ENCODE measurements around the gene ACKR2. TPM values are rescaled to one million over a fixed set of nuclear protein-coding genes. Genes with fewer than 3 reads are reported as not detected.

Gene ACKR2
- total RNA-seq, 1 experiment from 2014 or later: 0.61 TPM

DNA sequence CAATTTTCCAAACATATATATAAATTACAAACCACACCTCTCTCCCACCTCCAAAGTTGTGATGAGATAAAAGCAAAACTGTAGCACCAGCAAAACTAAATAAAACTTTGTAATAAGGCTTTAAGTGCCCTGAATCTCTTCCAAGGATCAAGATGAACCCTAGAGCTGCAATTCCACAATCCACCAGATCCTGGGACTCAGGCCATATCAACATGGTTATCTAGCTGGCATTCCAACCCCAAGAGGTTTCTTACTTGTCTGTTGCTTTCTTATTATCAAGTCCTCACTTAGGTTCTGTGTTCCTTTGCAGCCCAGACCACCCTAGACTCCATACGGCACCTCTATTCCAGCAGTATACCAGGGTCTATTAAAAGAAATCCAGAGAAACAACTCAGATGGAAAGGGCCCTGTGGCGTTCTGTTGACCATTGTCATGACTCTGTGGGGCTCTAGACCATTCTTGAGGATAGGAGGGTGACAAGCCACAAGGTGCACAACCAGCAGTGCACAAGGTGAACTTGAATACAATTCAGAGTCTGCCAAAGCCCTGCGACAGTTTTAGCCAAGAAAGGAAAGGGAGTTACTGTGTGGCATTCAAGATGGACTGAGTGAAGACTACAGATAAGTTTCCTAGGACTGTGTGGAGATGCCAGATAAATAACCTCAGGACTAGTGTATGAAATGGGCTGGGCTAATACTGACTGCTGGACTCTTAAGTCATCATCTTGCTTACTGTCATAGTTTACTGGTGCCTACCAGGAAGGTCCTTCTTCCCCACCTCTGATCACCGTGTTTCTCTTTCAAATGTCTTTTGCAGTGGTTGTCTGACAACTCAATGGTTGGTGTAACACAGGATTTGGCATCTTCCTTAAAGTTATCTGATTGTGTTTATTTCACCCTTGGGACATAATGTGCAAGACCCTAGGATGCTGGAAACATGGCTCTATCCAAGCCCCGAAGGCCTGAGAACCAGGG is 27.2 kb downstream of the ACKR2 start:
- H3K4me1 Mint-ChIP-seq (ENCODE audit: insufficient read depth, unreplicated experiment): peaks cover 1% of the 10 kb centered on the region
- TF ChIP-seq, protein P1, sequence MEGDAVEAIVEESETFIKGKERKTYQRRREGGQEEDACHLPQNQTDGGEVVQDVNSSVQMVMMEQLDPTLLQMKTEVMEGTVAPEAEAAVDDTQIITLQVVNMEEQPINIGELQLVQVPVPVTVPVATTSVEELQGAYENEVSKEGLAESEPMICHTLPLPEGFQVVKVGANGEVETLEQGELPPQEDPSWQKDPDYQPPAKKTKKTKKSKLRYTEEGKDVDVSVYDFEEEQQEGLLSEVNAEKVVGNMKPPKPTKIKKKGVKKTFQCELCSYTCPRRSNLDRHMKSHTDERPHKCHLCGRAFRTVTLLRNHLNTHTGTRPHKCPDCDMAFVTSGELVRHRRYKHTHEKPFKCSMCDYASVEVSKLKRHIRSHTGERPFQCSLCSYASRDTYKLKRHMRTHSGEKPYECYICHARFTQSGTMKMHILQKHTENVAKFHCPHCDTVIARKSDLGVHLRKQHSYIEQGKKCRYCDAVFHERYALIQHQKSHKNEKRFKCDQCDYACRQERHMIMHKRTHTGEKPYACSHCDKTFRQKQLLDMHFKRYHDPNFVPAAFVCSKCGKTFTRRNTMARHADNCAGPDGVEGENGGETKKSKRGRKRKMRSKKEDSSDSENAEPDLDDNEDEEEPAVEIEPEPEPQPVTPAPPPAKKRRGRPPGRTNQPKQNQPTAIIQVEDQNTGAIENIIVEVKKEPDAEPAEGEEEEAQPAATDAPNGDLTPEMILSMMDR (IDR thresholded peaks at IDR 0.05; ENCODE audit: unreplicated experiment): no peak
- BruUV-seq (replicated peaks): no TSS peak
- no peak overlapping the region for H3K27ac Mint-ChIP-seq (ENCODE audit: low read depth, unreplicated experiment)
- H3K36me3 Mint-ChIP-seq (ENCODE audit: insufficient read depth, unreplicated experiment): no peaks in the 10 kb centered on the region
- CTCF ChIA-PET: interaction anchor here (0.6 to 1.2 kb wide), 2 partner anchors 91 to 270 kb away, joined by 3 to 4 read pairs; no protein-coding TSS in a partner anchor
- H3K9me3 Mint-ChIP-seq (ENCODE audit: unreplicated experiment): no peaks in the 10 kb centered on the region
- no peaks in the 10 kb centered on the region for H3K27me3 Mint-ChIP-seq (ENCODE audit: insufficient read depth, unreplicated experiment)
- POLR2A ChIA-PET: no interaction called here
- no peak overlapping the region for H3K4me3 Mint-ChIP-seq (ENCODE audit: unreplicated experiment)
- no peak for DNase-seq (ENCODE audit: unreplicated experiment)
- intact Hi-C loops (cut with micrococcal nuclease): loop anchor here (5.0 kb wide), 1 partner anchor 34 kb away; the partner anchor contains the start of gene HIGD1A

DNA sequence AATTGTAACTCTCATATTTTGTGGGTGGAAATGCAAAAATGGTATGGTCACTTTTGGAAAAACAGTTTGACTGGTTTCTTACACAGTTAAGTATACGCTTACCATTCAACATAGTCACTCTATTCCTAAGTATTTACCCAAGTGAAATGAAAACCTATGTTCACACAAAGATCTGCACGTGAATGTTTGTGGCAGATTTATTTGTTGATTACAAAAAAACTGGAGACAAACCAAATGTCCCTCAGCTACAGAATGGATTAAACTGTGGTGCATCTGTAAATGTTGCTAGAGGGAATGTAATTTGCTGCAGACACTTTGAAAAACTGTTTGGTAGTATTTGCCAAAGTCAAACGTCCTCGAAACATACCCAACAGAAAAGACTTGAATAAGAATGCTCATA is 29.3 kb downstream of the ACKR2 start:
- no peaks in the 10 kb centered on the region for H3K4me1 Mint-ChIP-seq (ENCODE audit: insufficient read depth, unreplicated experiment)
- CTCF ChIA-PET: interaction anchor here (0.6 to 2.7 kb wide), 10 partner anchors 9 to 1141 kb away, joined by 3 to 57 read pairs (median 6); no protein-coding TSS in a partner anchor
- H3K9me3 Mint-ChIP-seq (ENCODE audit: unreplicated experiment): no peaks in the 10 kb centered on the region
- DNase-seq (ENCODE audit: unreplicated experiment): no peak
- no peak overlapping the region for H3K4me3 Mint-ChIP-seq (ENCODE audit: unreplicated experiment)
- intact Hi-C loops (cut with micrococcal nuclease): loop anchor here (5.0 kb wide), 1 partner anchor 36 kb away; the partner anchor contains the start of gene HIGD1A
- H3K36me3 Mint-ChIP-seq (ENCODE audit: insufficient read depth, unreplicated experiment): no peaks in the 10 kb centered on the region
- POLR2A ChIA-PET: interaction anchor here (0.6 to 1.9 kb wide), 3 partner anchors 59 to 171 kb away, joined by 3 to 16 read pairs (median 3); no protein-coding TSS in a partner anchor
- H3K27me3 Mint-ChIP-seq (ENCODE audit: insufficient read depth, unreplicated experiment): no peaks in the 10 kb centered on the region
- BruUV-seq (replicated peaks): no TSS peak
- H3K27ac Mint-ChIP-seq (ENCODE audit: low read depth, unreplicated experiment): no peak overlapping the region
- TF ChIP-seq, protein P1 (IDR thresholded peaks at IDR 0.05; ENCODE audit: unreplicated experiment): no peak

DNA sequence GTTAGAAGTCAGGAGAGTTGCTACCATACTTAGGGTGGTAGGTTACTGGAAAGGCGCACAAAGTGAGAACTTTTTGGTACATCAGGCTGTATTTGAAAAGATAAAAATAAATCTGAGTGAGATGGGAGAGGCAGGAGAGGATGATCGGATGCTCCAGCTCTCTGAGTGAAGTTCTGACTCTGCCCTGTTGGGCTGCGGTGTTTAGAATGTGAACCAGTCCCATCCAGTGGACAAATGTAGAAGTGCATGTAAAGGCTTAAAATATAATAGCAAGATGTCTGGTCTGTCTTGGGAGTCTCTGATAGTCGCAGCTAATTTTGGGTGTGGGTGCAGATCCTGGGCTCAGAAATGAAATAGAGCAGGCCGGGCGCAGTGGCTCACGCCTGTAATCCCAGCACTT is 30.4 kb downstream of the ACKR2 start:
- DNase-seq (ENCODE audit: unreplicated experiment): peak; percentile 69
- BruUV-seq (replicated peaks): no TSS peak
- H3K27me3 Mint-ChIP-seq (ENCODE audit: insufficient read depth, unreplicated experiment): no peaks in the 10 kb centered on the region
- H3K9me3 Mint-ChIP-seq (ENCODE audit: unreplicated experiment): no peaks in the 10 kb centered on the region
- H3K27ac Mint-ChIP-seq (ENCODE audit: low read depth, unreplicated experiment): no peak overlapping the region
- no peaks in the 10 kb centered on the region for H3K4me1 Mint-ChIP-seq (ENCODE audit: insufficient read depth, unreplicated experiment)
- TF ChIP-seq, protein P1 (IDR thresholded peaks at IDR 0.05; ENCODE audit: unreplicated experiment): peak; percentile 77
- H3K36me3 Mint-ChIP-seq (ENCODE audit: insufficient read depth, unreplicated experiment): no peaks in the 10 kb centered on the region
- intact Hi-C loops (cut with micrococcal nuclease): loop anchor here (1.0 to 5.0 kb wide), 2 partner anchors 37 to 58 kb away; partner anchors contain the start of gene HIGD1A
- no peak overlapping the region for H3K4me3 Mint-ChIP-seq (ENCODE audit: unreplicated experiment)
- ChIA-PET CTCF (interaction anchor here (0.6 to 2.7 kb wide), 23 partner anchors 10 to 503 kb away, joined by 3 to 57 read pairs (median 5); partner anchors contain the start of gene CYP8B1), POLR2A (interaction anchor here (0.7 to 1.9 kb wide), 6 partner anchors 36 to 239 kb away, joined by 3 to 16 read pairs (median 6); partner anchors contain the start of gene NKTR)

DNA sequence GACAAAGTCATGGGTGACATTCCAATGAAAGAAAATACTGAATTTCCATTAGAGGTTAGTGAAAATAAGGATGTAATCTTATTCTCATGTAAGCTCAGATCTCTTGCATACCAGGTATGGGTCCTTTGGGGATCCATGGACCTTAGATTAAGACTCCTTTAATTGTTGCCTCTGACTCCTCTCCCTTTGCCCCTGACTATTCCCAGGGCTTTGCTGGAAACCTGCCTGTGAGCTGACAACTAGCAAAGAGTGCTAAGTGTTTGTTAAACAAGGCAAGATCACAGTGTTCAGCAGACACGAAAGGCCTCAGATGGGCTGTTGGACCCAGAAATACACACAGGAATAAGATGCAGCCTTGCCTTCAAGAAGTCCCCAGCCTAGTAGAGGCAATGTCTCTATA is 32.1 kb downstream of the ACKR2 start:
- TF ChIP-seq, protein P1 (IDR thresholded peaks at IDR 0.05; ENCODE audit: unreplicated experiment): no peak
- no peaks in the 10 kb centered on the region for H3K4me1 Mint-ChIP-seq (ENCODE audit: insufficient read depth, unreplicated experiment)
- intact Hi-C loops (cut with micrococcal nuclease): no loop called here
- ChIA-PET CTCF (interaction anchor here (0.7 to 1.2 kb wide), 2 partner anchors 9 to 60 kb away, joined by 3 to 4 read pairs; no protein-coding TSS in a partner anchor), POLR2A (no interaction called here)
- no TSS peak for BruUV-seq (replicated peaks)
- H3K27me3 Mint-ChIP-seq (ENCODE audit: insufficient read depth, unreplicated experiment): no peaks in the 10 kb centered on the region
- no peaks in the 10 kb centered on the region for H3K9me3 Mint-ChIP-seq (ENCODE audit: unreplicated experiment)
- H3K4me3 Mint-ChIP-seq (ENCODE audit: unreplicated experiment): no peak overlapping the region
- H3K27ac Mint-ChIP-seq (ENCODE audit: low read depth, unreplicated experiment): no peak overlapping the region
- no peaks in the 10 kb centered on the region for H3K36me3 Mint-ChIP-seq (ENCODE audit: insufficient read depth, unreplicated experiment)
- DNase-seq (ENCODE audit: unreplicated experiment): no peak

Data from MCF 10A (cell line).